HG02840 (cell line): ENCODE results near the gene SLC23A3.
A peak's percentile ranks its signal among the peaks of the same experiment; 100 is the strongest.
"Not testable (repeated sequence)": the region's sequence is repeated elsewhere in the genome, so short reads cannot be mapped to it uniquely, and the experiment has no call there.

Source experiments
- ATAC-seq: cut with Tn5 transposase; IDR thresholded peaks from one replicate; pipeline ENCODE4 v1.9.1; 2021; ENCODE audit warnings: mild to moderate bottlenecking, moderate library complexity, moderate number of reproducible peaks; ENCODE audit not compliant: unreplicated experiment, low FRiP score

Gene SLC23A3

DNA sequence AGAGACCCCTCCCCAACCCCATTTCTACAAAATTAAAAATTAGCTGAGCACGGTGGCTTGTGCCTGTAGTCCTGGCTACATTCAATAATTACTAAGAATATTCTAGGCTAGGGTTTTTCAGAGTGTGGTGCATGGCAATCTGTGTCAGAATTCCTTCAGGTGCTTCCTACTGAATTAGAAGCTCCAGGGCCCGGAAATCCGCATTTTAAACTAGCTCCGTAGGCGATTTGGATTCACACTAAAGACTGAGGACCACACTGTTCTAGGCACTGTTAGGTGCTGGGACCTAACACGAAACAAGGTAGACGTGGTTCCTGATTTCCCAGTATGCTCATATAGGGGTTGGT lies 36.1 kb upstream of the SLC23A3 start:
- ATAC-seq, result no peak

DNA sequence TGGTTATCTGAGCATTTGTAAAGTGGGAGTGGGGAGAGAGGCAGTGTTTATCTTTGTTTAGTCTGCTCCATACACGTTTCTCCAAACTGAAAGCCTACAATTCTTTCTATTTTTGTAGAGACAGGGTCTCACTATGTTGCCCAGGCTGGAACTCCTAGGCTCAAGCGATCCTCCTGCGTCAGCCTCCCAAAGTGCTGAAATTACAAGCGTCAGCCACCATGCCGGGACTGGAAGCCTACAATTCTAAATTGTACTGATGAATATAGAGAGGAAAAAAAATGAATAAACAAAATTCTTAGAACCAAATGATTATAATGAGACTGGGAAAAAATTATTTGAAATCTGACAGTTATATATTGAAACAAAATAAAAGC lies 35.3 kb upstream of the SLC23A3 start:
- no peak for ATAC-seq

DNA sequence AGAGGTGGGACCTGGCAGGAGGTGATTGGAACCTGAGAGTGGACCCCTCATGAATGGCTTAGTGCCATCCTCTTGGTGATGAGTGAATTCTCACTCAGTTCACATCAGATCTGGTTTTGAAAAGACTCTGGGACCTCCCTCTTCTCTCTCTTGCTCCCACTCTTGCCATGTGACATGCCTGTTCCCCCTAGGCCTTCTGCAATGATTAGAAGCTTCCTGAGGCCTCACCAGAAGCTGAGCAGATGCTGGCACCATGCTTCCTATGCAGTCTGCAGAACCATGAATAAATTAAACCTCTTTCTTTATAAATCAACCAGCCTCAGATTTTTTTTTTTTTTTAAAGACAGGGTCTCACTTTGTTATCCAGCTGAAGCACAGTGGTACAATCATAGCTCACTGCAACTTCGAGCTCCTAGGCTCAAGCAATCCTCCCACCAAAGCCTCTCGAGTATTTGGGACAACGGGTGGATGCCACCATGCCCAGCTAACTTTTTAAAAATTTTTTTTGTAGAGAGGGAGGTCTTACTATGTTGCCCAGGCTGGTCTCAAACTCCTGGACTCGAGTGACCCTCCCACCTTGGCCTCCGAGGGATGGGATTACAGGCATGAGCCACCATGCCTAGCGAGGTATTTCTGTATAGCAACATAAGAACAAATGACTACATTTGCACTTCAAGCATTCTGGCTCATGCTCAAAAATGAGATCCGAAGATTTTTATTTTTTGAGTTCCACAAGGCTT lies 34.8 kb upstream of the SLC23A3 start:
- ATAC-seq, result no peak

DNA sequence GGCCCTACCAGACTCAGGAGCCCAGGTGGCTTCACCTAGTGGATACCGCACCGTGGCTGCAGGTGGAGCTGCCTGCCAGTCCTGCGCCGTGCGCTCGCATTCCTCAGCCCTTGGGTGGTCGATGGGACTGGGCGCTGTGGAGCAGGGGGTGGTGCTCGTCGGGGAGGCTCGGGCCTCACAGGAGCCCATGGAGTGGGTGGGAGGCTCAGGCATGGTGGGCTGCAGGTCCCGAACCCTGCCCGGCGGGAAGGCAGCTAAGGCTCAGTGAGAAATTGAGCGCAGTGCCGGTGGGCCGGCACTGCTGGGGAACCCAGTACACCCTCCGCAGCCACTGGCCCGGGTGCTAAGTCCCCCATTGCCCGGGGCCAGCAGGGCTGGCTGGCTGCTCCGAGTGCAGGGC lies 31.5 kb upstream of the SLC23A3 start:
- not testable (repeated sequence) for ATAC-seq

DNA sequence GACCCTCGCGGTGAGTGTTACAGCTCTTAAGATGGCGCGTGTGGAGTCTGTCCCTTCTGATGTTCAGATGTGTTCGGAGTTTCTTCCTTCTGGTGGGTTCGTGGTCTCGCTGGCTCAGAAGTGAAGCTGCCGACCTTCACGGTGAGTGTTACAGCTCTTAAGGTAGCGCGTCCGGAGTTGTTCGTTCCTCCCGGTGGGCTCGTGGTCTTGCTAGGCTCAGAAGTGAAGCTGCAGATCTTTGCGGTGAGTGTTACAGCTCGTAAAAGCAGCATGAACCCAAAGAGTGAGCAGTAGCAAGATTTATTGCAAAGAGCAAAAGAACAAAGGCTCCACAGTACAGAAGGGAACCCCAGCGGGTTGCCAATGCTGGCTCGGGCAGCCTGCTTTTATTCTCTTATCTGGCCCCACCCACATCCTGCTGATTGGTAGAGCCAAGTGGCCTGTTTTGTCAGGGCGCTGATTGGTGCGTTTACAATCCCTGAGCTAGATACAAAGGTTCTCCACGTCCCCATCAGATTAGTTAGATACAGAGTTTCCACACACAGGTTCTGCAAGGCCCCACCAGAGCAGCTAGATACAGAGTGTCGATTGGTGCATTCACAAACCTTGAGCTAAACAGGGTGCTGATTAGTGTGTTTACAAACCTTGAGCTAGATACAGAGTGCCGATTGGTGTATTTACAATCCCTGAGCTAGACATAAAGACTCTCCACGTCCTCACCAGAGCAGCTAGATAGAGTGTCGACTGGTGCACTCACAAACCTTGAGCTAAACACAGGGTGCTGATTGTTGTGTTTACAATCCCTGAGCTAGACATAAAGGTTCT lies 30.9 kb upstream of the SLC23A3 start:
- ATAC-seq, result not testable (repeated sequence)

DNA sequence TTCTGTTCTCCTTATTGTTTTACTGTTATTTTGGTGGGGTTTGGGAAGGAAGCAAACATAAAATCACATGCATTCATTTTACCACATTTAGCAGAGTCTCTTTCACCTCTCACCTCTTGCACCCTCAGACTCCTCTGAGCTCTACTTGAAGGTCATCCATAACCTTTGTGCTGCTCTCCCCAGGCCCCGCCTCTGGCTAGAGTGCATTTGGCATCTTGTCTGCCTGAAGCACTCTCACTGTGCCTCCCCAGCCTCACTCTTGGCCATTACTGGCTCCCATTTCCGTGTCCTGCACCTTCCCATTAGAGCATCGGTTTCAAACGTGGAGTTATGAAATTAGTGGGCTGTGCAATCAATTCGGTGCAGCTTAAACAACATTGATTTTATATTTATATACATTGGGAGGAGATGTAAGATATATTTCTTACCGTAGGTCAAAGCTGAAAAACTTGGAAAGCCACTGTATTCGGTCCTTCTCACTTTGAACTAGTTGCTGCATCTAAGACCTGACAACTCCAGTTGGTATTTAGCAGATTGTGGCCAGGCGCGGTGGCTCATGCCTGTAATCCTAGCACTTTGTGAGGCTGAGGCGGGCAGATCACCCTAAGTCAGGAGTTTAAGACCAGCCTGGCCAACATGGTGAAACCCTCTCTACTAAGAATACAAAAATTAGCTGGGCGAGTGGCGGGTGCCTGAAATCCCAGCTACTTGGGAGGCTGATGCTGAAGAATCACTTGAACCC lies 29.8 kb upstream of the SLC23A3 start:
- ATAC-seq, result no peak

DNA sequence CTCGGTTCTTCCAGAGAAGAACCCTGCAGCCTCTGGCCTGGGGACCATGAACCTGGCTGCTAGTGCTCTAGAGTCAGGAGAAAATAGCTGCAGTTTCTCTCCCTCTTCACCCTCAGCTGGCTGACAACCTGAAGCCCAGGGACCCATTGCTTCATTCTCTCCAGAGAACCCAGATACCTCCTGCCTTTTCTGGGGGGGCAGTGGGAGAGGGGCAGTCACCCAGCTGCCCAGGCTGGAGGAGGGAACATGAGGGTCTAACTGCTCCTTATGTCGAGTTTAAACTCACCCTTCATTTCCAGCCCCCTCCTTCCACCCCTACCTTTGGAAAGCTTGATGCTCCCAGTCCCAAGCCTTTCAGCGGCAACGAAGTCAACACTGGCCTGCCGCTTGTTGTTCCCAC lies 29.1 kb upstream of the SLC23A3 start:
- ATAC-seq, result no peak

DNA sequence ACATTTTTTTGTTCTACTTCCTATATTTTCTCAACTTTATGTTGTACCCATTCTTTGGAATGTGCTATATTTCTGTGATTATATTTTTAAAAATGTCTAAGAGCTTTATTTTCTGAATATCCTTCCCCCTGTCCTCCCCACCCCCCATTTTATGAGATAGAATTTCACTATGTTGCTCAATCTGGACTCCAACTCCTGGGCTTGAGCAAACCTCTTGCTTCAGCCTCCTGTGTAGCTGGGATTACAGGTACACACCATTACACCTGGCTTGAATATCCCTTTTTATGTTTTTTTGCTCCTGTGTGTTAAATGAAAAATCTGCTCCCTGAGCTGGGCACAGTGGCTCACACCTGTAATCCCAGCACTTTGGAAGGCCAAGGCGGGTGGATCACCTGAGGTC lies 27.6 kb upstream of the SLC23A3 start:
- no peak for ATAC-seq

DNA sequence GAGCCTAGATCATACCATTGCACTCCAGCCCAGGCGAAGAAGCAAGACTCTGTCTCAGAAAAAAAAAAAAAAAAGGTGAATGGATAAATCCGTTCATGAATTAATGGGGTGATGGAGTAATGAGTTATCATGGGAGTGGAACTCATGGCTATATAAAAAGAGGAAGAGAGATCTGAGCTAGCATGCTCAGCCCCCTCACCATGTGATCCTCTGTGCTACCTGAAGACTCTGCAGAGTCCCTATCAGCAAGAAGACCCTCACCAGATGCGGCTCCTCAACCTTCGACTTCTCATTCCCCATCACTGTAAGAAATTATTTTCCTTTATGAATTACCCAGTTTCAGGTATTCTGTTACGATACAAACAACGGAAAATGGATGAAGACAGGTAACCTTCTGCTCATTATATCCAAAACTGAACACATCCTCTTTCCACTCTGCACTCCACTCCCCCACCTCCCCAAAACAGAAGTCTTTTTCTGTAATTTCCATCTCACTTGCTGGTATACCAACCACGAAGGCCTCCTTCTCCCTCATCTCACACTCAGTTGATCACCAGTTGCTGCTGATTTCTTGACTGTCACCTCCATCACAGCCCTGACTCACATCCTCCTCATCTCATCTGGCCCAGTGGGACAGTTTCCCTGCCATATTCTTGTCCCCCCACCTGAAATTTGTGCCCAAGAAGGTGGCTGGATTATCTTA lies 17.1 kb upstream of the SLC23A3 start:
- ATAC-seq, result no peak

DNA sequence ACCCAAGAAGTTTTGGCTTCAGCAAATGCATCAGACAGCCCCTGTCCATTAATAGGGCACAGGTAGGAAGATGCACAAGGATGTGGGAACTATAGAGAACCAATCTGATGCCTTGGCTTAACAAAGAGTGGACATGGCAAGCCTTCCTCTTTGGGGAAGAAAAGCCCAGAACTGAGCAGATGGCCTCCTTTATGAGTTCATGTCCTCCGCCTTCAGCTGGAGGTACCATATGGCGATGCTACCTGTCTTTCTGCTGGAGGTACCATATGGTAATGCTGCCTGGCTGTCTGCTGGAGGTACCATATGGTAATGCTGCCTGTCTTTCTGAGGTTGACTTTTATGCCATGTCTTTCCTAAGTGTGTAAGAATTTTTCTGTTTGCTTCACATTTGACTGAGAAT lies 14.3 kb upstream of the SLC23A3 start:
- no peak for ATAC-seq

DNA sequence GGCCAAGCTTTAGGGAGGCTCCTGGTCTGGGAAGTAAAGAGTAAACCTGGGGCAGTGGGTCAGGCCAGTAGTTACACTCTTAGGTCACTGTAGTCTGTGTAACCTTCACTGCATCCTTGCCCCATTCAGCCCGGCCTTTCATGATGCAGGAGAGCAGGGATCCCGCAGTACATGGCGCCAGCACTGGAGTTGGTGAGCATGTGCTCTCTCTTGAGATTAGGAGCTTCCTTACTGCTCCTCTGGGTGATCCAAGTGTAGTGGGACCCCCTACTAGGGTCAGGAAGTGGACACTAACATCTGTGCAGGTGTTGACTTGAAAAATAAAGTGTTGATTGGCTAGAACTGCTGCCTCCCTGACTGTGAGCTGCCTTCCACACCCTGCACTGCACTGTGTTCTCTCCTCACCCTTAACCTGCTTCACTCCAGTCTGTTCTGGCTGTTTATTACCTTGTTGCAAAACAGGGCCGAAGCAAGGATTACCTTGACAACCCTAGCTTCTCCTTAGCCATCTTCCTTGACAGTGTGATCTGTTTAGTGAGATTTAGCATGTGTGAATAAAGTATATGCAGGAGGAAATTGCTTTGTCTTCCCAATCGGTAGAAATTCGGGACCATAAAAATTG lies 13.4 kb upstream of the SLC23A3 start:
- ATAC-seq, result no peak

DNA sequence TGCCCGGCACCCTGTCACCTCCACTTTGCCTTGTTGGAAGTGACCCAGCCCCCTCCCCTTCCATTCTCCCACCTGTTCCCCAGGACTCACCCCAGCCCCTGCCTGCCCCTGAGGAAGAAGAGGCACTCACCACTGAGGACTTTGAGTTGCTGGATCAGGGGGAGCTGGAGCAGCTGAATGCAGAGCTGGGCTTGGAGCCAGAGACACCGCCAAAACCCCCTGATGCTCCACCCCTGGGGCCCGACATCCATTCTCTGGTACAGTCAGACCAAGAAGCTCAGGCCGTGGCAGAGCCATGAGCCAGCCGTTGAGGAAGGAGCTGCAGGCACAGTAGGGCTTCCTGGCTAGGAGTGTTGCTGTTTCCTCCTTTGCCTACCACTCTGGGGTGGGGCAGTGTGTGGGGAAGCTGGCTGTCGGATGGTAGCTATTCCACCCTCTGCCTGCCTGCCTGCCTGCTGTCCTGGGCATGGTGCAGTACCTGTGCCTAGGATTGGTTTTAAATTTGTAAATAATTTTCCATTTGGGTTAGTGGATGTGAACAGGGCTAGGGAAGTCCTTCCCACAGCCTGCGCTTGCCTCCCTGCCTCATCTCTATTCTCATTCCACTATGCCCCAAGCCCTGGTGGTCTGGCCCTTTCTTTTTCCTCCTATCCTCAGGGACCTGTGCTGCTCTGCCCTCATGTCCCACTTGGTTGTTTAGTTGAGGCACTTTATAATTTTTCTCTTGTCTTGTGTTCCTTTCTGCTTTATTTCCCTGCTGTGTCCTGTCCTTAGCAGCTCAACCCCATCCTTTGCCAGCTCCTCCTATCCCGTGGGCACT lies 12.7 kb upstream of the SLC23A3 start:
- ATAC-seq, result no peak

DNA sequence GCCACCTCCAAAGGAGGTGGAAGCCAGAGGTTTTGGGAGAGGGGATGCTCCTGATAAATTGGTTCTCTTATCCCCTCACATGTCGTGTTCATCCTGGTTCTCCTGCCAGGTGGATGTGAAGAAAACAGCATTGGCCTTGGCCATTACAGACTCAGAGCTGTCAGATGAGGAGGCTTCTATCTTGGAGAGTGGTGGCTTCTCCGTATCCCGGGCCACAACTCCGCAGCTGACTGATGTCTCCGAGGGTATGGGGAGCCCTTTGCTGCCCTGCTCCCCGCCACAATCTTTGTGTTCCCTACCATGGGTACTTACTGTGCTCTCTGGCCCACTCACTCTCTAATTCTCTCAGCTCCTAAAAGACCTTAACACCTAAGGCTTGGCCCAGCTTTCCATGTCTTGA lies 11.7 kb upstream of the SLC23A3 start:
- no peak for ATAC-seq

DNA sequence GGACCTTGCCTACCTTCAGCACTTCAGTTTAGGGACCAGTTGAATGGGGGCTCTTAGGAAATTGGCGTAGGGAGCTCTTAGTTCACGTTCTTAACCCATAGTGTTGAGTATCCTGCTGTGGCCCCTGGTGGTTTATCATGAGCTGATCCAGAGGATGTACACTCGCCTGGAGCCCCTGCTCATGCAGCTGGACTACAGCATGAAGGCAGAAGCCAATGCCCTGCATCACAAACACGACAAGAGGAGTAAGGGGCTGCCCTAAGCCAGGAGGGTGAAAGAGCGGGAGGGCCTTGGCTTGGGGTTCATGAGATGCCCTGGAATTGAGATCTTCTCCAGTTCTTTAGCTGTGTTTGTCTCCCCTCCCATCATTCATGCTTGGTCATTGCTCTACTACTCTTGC lies 11.1 kb upstream of the SLC23A3 start:
- ATAC-seq, result no peak

DNA sequence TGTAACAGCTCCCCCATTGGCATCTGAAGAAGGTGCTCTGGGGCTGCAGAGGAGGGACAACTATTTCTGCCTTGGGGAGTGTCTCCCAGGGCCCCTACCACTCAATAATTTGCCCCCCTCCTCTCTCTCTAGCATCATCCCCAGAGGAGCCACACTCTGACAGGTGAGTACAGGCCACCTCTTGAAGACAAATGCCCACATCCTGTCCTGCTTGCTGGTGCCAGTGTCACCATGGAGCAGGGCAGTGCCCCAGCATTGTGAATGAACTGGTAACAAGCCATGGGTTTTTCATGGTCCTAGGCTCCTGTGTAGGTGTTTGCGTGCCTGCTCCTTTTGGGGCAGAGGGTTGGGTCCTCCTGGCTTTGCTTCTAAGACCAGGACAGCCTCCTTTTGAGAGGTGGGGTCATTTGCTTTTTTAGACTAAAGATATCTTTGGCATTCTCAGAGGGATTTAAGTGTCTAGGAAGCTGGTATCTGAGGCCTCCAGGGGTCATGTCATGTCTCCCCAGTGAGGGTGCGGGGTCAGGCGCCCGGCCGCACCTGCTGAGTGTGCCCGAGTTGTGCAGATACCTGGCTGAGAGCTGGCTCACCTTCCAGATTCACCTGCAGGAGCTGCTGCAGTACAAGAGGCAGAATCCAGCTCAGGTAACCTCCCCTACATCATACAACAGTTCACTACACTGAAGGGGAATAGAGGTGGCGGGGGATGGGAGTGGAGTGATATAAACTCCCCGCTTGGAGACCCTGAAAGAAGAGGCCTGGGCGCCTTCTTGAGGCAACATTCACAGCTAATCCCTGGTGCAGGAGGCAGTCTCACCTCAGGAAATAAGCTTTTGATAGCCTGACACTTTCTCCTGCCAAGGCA lies 10.0 kb upstream of the SLC23A3 start:
- no peak for ATAC-seq

DNA sequence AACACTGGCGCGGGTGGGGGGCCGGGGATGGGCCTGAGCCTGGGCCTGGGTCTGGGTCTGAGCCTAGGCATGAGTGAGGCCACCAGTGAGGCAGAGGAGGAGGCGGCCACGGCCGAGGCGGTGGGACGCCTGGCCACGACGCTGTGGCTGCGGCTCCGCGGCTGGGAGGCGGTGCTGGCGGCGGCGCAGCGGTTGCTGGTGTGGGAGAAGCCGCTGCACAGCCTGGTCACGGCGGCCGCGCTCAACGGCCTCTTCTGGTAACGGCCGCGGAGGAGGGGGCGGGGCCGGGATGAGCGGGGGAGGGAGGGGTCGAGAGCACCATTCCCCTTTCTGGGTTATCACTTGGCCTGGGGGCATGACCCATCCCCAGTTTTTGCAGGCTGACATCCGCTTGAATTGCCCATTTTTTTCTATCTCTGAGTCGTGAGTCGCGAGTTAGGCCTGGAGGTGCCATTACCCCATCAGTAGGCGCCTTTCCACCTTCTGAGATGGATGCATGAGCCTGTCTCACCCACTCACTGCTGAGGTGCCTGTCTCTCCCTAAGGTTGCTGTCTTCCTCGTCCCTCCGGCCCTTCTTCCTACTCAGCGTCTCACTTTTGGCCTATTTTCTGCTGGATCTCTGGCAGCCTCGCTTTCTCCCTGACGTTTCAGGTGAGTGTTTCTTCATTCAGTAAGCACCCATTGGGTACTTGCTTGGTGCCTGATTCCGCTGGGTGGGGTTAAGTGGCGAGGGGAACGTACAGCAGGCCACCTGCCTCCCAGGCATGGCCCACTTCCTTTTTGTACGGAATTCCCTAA lies 8.7 kb upstream of the SLC23A3 start:
- ATAC-seq, result peak; percentile 13

DNA sequence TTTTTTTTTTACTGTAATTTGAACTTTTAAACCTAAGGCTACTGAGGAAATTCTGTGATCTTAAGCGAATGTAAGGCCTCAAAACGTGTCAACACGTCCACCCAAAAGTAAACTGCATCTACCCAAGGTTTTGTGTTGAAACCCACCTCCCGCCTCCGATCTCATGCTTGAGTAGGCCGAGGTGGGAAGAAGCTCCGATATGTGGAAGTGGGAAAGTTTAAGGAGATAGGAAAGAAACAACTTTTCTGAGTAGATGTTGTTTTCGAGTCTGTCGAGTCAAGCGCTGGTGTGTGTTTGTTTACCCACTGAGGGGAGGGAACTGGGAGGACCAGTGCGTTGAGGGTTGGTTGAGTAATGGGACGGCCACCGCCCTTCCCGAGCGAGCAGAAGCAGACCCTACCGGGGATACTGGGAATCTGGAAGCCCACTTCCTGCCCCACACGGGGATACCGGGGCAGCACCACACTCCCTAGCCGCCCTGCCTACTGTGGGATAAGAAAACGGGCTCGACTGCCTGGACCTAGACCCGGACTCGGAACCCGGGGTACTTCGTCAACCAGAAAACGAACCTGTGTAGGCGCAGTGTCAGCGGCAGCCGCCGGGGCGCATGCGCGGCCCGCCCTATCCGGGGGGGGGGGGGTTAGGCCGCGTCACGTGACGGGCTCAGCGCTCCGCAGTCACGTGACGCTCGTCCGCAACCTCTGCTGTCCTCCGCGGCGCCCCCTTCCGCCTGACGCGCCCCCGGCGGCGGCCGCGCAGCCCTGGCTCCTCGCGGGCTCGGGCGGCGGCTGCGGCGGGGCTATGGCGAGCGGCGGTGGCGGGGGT lies 7.9 kb upstream of the SLC23A3 start, which contains the start of gene RETREG2:
Gene RETREG2 (plus strand): TSS at position 724 of the 825 bp plus-strand sequence. CDS start 78 bp downstream, at position 802.
- peak; percentile 47 for ATAC-seq
